Umbilical cord (tissue), 2 donors: ENCODE data around the gene SLC31A2. TPM values are rescaled to one million over a fixed set of nuclear protein-coding genes. Genes with fewer than 3 reads are reported as not detected.
A peak's percentile ranks its signal among the peaks of the same experiment; 100 is the strongest.
"Not testable (repeated sequence)": the region's sequence is repeated elsewhere in the genome, so short reads cannot be mapped to it uniquely, and the experiment has no call there.

Source experiments
- DNase-seq: peaks from one replicate; pipeline ENCODE4 v3.0.0-alpha.2; 2015; ENCODE audit warnings: low spot score
- total RNA-seq: library from RNA; depleted of rRNA; stranded (reverse); fragments of >200 nt; gene quantifications from one replicate; pipeline ENCODE4 v1.2.3, GENCODE V29; 2014; ENCODE audit warnings: low replicate concordance; ENCODE audit not compliant: insufficient read depth

SLC31A2 gene, protein sequence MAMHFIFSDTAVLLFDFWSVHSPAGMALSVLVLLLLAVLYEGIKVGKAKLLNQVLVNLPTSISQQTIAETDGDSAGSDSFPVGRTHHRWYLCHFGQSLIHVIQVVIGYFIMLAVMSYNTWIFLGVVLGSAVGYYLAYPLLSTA
- 8.9 TPM for total RNA-seq

DNA sequence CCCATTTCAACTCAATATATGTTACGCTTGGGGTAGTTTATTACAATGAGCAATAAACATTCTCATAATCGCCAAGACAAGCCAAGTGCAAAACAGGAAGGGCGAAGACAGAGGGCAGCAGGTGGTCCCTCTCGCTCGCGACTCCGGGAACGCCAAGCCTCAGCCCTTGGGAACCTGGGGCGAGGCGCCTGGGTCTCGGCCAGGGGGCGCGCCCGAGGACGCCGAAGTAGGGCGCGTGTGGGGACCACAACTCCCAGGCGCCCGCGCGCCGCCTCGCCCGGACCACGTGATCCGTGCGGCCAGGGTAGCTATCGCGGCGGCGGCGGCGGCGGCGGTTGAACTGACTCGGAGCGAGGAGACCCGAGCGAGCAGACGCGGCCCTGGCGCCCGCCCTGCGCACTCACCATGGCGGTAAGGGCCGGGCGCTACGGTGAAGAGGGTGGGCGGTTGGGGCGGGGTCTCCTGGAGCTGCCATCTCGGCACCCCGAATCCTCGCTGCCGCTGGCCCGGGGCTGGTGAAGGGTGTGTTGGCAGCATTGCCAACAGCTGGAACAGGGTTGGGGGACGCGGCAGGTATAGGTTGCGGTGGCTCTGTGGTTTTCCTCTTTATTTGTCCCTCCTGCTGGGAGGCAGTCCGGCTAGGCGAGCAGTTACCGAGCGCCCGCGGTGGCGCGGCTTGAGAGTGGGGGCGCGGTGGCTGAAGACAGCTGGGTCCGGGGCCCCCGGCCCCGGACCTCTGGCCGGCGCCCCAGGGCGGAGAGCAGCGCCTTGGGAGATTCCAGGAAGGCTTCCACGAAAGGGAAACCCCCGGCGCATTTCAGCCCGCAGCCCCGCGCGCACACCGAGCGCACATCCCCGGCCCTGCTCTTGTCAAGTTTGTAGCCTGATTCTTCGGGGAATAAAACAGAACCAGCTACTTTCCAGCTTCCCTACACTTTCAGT is at the start of gene SLC31A2:
Gene SLC31A2, plus strand, starts transcription at position 338 of the 942 bp plus-strand sequence. Its CDS starts 68 bp downstream, at position 406.
- DNase-seq, result peak; percentile 86

DNA sequence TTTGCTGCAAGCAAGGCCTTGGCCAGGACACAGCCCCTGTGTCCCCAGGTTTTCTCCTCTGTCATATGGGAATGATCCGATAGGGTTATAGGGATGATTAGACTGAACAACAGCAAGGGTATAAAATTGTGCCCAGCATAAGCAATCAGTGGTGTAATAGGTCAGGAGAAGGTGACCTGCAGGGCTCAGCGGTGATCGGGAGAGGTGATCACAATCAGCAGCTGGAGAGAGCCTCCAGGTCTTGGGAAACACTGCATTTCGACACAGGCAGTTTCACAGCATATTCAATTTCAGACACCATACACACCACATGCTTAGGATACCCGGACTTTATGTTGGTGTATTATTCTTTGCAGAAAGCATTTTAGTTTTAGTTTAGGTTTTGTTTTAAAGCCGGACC is 45.5 kb upstream of the SLC31A2 start:
- DNase-seq, result not testable (repeated sequence)

DNA sequence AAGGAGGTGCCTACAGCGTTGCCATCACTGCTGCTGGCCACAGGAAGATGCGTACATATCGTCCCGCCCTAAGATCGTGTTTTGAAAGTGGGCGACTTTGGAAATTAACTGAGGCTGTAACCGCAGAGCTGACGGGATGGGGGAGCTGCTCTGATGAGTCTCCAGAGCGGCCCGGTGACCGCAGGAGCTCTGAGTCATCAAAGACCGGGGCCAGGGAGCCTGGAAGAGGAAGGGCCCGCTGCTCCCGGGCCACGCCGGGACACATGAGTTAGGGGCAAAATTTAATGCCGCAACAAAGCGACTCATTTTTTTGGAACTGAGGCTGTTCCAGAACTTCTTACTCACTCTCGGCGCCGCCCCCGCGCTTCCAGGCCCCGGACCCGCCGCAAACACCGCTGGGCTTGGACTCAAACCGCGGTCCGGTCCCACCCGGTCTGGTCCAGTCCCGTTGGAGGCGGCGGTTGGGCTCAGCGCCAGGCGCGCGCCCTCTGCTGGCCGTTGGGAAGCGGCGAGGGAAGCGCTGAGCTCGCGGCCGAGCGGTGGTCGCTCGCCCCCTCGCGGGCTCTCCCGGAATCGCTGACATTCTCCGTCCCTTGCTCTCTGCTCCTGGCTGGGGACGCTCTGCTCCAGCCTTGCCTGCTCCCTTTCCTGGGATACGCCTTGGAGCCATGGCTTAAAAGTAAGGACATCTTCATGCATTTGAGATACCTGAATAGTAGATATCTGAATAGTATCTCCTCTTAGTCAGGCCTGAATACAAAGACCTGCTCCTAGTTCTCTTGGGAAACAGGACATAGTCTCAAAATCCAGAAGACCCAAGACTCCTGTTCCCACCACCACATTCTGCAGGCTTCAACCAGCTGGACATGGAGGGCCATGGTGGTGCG is 39.5 kb upstream of the SLC31A2 start:
- not testable (repeated sequence) for DNase-seq

DNA sequence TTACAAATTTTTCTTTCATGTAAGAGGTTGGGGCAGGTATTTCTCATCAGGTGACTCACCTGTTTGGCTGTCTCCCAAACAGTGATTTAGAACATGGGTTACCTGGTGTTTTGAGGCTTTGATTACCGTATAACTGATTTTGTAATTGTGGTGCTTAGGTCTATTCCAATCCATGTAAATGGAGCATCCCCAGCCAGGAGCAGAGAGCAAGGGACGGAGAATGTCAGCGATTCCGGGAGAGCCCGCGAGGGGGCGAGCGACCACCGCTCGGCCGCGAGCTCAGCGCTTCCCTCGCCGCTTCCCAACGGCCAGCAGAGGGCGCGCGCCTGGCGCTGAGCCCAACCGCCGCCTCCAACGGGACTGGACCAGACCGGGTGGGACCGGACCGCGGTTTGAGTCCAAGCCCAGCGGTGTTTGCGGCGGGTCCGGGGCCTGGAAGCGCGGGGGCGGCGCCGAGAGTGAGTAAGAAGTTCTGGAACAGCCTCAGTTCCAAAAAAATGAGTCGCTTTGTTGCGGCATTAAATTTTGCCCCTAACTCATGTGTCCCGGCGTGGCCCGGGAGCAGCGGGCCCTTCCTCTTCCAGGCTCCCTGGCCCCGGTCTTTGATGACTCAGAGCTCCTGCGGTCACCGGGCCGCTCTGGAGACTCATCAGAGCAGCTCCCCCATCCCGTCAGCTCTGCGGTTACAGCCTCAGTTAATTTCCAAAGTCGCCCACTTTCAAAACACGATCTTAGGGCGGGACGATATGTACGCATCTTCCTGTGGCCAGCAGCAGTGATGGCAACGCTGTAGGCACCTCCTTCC is 37.9 kb upstream of the SLC31A2 start:
- not testable (repeated sequence) for DNase-seq

DNA sequence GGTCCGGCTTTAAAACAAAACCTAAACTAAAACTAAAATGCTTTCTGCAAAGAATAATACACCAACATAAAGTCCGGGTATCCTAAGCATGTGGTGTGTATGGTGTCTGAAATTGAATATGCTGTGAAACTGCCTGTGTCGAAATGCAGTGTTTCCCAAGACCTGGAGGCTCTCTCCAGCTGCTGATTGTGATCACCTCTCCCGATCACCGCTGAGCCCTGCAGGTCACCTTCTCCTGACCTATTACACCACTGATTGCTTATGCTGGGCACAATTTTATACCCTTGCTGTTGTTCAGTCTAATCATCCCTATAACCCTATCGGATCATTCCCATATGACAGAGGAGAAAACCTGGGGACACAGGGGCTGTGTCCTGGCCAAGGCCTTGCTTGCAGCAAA is 32.0 kb upstream of the SLC31A2 start:
- DNase-seq, result not testable (repeated sequence)

DNA sequence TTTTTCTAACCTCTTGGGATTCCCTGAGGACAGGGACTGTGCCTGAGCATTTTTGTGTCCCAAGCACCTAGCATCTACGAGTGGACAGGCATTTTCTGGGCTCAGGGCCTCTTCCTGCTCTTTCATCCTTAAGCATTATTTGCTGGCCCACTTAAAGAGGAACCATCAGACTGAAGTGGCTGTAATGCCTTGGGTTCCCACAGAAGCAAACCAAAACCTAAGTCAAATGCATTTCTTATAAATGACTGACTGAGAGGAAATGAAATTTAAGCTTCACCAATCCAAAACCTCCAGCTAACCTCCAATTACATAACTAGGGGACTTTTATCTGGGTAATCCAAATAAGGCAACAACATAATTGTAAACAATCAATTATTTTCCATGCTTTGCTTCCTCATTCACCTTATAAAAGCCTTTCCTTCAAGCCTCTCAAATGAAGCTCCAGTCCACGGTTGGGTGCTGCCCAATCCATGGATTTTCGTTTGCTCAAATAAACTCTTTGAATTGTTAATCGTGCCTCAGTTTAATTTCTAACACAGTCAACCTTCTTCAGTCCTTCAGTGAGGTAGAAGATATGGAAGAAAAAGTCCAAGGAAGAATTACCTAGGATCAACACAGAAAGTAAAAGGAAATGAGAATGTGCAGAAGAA is 25.3 kb upstream of the SLC31A2 start:
- no peak for DNase-seq

DNA sequence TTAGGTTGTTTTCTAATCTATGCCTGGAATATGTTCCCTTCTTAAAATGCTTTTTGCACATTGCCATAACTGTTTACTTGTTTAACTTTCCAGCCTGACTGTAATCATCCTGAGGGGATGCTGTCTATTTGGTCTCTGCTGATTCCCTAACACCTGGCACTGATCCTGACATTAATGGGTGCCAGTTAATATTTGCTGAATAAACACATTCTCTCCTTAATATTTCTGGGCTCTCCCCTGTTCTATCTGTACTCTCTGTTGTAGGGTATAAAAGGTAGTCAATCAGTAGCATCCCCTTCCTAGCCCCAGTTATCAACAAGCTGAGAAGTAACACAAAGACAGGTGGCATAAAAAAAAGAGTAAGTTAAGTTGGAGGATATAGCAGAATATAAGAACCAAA is 21.3 kb upstream of the SLC31A2 start:
- DNase-seq, result no peak

DNA sequence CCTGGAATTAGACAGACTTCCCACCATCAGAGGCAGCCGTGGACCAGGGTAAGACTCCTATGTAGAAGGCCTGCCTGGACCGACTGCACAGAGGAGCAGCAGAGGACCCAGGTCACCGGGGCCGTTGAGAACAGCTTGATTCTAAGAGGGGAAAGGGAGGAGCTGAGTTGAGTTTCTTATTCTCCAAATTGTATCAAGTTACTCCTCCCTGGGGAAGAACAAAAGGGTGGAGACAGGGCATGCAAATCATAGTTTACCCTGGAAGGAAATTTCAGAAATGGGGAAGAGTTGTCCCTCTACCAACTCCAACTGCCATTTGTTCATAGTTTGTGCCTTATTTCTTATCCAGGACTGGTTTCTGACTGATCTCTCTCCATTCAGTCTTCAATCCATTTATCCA is 20.9 kb upstream of the SLC31A2 start:
- no peak for DNase-seq

DNA sequence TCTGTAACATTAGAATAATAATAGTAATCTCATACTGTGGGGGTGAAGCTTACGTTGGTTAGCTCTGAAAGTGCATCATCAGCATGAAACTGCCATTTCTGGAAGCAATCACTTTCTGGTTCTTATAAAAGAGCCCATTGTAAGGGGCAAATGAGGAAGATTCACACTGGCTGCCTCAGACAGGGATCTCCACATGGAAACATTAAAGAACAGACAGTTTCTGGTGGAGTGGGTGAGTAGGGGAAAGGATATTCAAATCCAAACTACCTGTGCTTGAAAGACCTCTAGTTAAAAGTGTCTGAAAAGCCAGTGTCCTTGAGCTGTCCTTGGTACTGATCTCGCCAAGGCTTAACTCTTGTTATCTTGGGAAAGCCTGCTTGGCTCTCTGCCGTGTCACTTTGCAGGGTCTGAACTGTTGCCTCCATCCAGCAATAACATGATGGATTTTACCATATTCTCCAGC is 19.1 kb upstream of the SLC31A2 start:
- DNase-seq, result no peak

DNA sequence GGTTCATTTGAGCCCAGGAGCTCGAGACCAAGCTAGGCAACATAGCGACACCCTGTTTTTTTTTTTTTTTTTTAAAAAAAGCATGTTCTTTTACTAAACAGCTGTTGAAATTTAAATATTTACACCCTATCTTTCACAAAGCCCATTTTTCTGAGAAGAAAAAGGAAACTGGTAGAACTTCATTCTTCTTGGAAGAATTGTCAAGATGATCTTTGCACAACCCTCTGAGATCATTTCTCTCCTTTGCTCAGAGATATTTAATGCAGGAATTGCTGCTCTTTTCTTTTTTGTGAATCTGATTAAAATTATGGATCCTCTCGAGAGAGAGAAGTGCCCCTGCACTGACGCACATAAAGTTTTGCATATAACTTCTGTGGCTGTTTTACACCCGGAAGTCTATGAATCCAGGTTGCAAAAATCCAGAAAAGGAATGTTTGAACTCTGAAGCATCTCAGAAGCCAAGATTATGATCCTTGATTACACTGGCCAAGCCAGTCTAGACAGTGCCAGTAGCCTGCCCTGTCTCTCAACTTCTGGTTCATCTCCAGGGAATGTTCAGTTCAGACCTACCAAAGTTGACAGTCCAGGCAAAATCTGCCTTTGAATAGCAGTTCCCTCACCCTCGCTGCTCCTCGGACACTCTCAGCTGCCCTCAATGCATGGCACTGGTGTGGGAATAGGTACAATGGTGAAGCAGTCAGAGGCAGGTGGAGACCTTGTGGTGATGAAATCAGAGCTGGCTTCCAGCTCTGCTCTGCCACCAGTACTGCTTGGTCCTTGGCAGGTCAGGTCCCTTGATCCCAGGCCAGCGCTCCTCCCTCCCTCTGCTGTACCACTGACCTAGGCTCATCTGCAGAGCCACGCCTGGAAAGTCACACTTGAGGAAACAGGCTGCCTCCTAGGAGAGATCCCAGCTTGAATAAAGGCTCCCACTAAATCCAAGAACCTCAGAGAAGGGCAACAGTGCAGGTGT is 13.3 kb upstream of the SLC31A2 start:
- DNase-seq, result no peak

DNA sequence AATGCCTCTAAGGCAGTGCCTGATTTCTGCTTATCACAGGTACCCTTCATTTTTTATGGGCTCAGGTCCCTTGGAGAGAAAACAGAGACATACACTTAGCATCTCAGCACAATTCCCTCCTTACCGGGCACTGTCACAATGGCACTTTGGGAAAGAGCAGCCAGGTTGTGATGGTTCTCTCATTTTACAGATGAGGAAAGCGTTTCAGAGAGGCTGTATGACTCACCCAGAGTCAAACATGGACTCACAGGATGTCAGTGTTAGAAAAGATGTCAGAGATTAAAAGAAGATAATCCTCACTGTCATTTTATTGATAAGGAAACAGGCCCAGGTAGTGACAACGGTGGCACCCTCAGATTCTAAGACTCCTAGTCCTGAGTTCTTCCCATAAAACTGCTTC is 12.0 kb upstream of the SLC31A2 start:
- DNase-seq, result no peak

DNA sequence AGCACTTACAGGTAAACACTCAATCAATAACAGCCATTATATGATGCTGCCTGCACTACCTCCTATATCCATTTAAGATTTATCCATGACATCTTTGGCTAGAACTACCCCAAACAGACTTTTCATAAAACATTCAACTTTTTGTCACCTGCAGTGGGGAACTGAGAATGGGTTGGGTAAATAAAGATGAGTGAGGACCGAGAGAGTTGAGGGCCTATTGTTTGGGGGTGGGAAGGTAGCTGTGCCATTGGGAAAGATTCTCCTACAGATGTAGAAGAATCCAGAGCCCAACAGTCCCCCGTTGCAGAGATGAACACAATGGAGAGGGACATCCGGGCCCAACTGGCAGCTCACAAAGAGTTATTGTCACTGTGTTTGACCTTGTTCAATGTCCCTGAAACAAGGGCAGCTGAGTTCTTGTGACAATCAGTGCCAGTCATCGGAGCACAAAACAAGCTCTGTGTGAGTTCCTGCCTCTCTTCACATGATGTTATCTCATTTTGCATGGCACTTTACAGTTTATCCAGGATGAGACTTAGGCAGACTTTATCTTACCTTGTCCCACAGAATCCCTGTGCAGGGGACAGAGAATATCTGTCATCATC is 11.5 kb upstream of the SLC31A2 start:
- DNase-seq, result no peak

DNA sequence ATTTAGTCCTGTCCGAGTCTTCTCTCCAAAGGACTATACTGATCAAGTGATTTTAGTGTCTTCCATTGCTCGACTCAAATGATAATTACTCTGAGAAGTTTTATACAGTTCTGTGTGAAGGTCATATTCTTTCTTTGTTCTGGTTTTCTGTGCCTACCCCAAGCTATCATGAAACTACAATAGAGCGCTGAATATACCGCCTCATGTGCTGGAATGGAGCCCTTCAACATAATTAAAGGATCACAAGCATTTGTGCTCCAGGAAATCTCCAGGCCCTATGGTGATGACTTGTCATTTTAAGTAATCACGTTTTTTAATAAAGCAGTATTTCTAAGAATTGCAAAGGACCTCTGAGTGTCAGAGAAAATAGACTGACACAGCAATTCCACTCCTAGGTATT is 10.9 kb upstream of the SLC31A2 start:
- no peak for DNase-seq

DNA sequence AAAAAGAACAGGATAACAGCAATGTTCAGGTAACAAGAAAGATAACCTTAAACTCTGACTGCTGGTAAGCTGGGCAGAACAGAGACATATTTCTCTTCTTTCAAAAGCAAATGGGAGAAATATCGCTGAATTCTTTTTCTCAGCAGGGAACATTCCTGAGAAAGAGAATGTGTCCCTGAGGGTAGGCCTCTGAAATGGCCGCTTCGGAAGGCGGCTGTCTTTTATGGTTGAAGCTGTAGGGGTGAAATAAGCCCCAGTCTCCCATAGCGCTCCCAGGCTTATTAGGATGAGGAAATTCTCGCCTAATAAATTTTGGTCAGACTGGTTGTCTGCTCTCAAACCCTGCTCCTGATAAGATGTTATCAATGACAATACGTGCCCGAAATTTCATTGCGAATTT is 9.9 kb upstream of the SLC31A2 start:
- DNase-seq, result not testable (repeated sequence)

DNA sequence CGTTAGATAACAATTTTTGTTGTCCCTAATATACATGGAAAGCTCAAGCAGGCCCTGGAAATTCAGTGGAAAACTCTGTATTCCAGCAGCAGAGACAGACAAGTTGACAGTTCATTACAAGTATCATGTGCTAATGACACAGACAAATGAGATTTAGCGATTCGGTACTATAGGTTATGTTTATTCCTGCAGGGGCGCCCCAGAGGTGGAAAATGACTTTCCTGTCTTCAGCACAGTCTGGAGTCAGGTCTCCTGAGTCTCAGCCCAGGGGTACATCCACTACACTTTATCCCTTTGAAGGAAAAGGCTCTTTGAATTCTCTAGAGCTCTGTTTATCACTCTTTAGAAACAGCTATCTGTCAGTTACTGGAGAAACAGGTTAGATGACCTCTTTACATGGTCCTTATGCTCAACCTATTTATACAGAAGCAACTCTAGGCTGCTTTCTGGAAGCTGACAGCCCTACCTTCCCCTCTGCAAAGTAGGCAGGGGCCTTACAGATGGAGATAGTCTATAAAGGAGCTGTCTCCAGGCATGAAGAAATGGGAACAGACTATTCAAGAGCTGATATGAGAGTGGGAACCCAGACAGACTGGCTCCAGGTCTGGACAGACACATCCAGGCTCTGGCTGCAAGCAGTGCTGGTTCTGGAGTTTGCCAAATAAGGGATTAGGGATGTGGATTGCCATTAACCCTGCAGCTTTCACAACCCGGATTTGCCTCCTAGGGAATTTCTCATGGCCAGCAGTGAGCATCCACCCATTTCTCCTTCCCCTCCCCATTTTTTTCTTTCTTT is 7.2 kb upstream of the SLC31A2 start:
- no peak for DNase-seq

DNA sequence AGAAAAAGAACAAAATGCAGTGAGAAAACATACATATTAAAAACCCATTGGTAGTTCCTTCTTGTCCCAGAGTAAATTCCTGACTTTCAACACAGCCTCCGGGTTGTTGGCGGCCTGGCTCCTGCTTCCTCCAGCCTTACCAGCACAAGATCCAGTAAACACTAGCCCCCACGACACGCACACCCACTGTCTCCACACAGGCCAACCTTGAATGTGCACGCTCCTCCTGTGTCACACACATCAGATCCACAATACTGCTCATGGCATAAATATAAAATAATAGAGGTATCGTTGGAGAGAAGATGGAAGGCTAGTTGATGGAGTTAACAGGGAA is 2.5 kb upstream of the SLC31A2 start:
- DNase-seq, result no peak

DNA sequence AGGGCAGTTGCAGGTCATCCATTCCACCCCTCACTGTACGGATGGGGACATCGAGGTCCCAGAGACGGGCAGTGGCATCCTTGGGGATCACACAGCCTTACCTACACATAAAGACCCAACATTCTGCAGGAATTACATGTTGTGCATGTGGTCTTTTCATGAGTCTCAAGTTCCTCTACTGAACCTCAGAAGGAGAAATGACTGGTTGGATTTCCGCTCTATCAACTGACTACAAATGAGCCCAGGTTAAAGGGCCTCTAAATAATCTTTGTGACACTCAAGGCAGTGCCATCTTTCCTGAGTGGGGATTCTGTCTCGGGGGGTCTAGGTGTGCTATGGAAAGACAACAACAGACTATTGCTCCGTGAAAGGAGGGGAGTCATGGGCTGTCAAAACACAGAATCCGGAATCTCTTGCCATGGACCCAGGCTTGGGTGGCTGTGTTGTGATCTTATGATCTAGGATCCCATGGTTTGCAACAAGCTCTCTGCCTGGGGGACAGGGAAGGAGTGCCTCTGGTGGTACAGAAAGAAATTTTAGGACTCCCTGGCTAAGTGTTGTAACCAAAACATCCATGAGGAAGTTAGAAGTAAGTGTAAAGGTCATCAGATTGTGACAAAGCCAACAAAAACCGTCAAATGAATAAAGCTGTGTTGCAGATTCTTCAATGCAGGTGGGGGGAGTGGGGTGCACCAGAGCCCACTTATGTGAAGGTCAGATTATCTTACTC is 1.9 kb upstream of the SLC31A2 start:
- DNase-seq, result no peak
